HL-60/S4 treated with phorbol 12-myristate 13-acetate at 8.2 ng/mL for 4 days and 3 days (cell line): ENCODE results near the gene NUP93.

ENCODE experiments used
- in situ Hi-C: fragments of 300-500 bp; cut with MboI; formaldehyde crosslinking; loops from 2 replicates; pipeline ENCODE4 v1.15.0; 2022; ENCODE audit warnings: low sequenced_read_pairs

The NUP93 gene

DNA sequence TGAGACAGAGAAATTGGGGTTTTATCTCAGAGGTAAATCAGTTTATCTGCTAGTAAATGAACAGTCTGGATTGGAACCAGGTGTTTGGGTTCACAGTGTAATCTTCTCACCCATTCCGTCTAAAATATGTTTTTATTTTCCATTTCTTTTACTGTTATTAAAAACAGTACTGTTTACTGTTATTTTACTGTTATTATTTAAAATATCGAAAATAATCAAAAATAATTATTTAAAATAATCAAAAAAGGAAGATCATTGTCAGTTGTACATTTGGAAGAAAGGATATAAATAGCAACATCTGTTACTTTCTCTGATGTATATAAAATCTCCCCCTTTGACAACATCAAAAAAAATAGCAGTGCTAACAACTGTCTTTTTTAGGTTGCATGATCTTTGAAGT is 11.5 kb downstream of the NUP93 start:
- in situ Hi-C loops, result no loop called here

GRCh38 chr16:56742030-56742984 is 12.4 kb downstream of the NUP93 start:
- in situ Hi-C loops, result no loop called here

DNA sequence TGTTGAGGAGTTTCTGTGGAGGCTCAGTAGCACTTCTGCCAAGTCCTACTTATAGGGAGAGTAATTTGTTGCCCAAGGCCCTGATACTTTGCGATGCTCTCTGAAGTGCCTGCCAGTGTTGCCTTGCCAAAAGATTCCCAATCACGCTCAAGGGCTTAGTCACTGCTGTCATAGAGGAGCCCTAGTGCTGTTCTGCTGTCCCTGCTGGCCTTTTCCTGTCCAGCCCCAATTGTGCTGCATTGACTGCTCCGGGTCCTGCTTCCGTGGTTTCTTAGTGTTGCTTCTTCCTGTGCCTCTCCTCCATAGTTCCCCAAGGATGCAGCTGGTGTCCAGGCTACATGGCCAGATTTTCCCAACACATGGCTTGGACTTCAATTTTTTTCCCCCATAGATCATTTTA is 13.9 kb downstream of the NUP93 start:
- in situ Hi-C loops, result no loop called here

GRCh38 chr16:56744996-56745640 is 15.2 kb downstream of the NUP93 start:
- in situ Hi-C loops, result no loop called here

DNA sequence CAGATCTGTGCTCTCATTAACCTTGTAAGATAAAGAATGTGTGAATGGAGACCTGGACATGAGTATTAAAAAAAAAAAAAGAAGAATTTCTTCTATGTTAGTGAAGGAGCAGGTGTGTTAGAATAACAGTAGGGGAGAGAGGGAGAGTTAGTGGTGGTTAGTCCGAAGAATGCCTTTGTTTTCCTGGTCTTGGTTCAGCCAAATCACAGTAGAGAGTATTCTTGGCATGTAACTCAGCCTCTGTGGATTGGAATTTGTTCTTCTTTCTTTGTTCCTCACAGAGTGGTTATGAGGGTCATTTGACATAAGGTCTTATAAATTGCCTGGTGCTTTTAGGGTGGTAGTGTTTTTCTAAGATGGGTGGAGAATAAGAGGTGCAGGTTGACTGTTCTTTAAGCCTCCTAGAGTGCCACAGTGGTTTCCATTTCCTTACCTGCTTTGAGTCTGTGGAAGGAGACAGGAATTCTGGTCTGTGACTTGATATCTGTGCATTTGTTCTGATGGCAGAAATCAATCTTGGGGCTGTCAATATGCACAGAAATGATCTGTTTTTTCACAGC is 17.6 kb downstream of the NUP93 start:
- in situ Hi-C loops, result no loop called here

DNA sequence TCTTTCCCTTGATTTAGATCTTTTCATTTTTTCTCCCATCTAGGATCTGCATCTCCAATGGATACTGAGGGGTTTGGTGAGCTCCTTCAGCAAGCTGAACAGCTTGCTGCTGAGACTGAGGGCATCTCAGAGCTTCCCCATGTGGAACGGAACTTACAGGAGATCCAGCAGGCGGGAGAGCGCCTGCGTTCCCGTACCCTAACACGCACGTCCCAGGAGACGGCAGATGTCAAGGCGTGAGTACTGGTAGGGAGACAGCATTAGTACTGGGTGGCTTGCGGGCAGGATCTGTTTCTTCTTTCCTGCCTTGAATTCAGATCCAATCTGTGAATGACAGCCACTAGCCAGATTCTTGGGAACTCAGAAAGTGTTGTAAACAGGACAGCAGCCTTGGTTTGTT is 18.3 kb downstream of the NUP93 start:
- in situ Hi-C loops, result no loop called here

DNA sequence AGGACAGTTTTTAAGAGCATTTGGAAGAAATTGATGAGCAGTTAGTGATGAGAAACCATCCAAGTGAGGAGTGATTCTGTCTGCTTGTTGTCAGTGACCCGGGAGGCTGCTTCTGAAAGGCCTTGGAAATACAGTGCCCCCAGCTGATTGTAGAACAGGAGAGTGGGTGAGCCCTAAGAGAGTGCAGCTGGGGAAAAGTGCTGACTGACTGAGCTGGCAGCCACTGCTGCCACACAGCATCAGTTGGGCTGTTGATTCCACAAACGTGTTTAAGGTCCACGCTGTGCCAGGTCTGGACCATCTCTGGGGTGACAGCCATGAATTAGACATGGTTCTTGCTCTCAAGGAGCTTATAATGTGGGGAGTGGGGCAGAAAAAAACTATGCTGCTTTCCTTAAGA is 18.9 kb downstream of the NUP93 start:
- in situ Hi-C loops, result no loop called here

- in situ Hi-C loops, result no loop called here
Measured at GRCh38 chr16:56749672-56750491, 20.0 kb downstream of the NUP93 start.

- in situ Hi-C loops, result no loop called here
Measured at GRCh38 chr16:56753410-56753809, 23.5 kb downstream of the NUP93 start.

- in situ Hi-C loops, result no loop called here
Measured at GRCh38 chr16:56755038-56755437, 25.1 kb downstream of the NUP93 start.

DNA sequence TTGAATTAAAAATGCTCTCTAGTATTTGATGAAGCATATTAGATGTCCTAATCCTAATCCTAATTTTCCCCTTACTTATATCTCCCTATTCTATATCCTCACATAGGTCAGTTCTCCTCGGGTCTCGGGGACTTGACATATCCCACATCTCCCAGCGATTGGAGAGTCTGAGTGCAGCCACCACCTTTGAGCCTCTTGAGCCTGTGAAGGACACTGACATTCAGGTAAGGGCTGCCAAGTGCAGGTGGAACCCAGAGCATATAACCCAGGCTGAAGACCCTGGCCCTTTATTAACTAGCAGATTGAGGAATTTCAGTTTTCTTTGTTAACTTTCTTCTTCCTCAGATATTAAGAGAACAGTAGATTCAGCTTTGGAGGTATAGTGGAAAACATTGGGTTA is 28.5 kb downstream of the NUP93 start:
- in situ Hi-C loops, result no loop called here

DNA sequence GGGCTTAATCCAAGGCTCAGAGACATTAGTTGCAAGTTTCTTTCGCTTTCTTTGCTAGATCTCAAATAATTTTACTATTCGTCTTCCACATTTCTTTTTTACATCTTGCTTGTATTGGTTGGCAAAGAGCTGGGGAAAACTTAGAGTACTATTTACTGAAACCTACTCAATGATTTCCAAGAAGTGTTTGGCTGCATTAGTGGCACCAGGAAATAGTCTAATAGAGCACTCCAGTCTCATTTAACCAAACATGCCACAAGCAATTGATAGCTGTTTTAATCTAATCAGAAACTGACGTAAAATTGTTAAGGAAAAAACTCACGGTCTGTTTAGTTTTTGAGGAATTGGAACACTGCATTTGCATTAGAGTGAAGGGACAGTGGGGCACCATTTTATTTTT is 29.0 kb downstream of the NUP93 start:
- in situ Hi-C loops, result no loop called here

DNA sequence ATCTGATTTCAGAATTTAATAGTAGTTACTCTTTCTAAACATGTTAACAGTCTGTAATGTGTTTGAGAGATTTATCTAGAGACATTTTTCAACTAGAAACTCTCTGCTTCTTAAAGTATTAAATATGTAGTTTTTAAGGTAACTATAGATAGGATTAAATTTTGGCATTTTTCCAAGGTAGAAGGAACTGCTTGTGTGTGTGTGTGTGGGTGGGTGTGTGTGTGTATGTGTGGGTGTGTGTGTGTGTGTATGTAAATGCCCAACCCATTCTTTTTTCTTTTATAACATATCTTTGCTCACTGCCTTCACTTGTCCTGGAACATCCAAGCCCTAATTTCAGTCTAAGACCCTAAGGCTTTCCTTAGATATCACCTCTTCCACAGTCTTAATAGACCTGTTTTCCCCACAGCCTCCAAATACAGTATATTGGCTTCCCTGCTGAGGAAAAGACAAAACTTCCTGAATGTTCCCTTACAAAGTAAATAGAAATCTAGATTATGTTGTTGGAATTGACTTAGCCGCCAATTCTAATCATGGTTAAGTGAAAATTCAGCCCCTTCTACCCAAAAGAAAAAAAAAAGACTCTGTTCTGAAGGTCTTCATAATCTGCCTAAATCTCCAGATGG is 33.5 kb downstream of the NUP93 start:
- in situ Hi-C loops, result no loop called here

- in situ Hi-C loops, result no loop called here
Measured at GRCh38 chr16:56764835-56765234, 34.9 kb downstream of the NUP93 start.

- in situ Hi-C loops, result no loop called here
Measured at GRCh38 chr16:56765949-56766348, 36.0 kb downstream of the NUP93 start.

GRCh38 chr16:56767024-56767423 is 37.1 kb downstream of the NUP93 start:
- in situ Hi-C loops, result no loop called here

DNA sequence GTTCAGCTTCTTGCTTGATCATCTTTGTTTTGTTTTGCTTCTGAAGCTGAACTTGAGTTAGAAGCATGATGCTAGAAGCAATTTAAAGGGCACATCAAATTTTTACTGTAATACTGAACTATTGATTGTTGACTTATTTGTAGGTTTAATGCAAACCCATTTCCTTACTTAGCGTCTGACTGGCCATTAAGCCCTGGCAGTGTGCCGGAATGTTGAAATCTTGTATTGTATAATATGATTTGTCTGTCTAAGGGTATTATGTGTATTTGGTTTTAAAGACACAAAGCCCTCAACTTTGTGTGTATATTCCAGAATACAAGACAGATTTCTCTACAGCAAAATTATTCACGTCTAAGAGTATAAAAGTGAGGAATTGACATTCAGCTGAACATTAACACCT is 39.7 kb downstream of the NUP93 start:
- in situ Hi-C loops, result no loop called here

DNA sequence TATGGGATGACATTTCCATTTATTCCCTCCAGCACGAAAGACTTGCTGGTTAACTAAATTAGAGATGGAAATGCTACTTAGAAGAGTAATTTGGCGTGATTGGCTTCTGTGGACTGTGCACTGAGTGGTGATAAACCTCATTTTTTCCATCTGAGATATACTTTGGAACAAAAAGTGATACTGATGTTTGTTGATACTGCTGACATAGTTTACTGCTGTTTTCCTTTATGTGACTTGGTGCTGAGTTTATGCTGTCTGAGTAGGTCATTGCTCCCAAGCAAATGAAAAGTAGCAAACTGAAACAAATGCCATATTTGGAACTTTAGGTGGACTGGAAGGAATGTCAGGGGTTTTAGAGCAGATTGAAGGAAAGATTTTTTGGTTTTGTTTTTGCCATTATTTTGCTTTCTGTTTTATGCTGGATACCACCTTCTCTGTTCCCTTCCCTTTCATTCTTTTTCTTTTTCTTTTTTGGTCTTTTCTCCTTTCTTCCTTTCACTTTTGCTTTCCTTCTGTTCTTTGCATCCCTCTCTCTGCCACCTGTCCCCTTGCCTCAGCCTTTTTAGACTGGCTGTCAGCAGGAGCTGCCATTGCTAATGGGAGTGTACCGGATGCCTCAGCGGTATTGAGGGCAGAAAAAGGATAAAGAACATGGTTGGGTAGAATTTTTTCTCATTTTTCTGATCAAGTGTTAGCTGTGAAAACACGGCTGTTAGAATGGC is 41.8 kb downstream of the NUP93 start:
- in situ Hi-C loops, result no loop called here

DNA sequence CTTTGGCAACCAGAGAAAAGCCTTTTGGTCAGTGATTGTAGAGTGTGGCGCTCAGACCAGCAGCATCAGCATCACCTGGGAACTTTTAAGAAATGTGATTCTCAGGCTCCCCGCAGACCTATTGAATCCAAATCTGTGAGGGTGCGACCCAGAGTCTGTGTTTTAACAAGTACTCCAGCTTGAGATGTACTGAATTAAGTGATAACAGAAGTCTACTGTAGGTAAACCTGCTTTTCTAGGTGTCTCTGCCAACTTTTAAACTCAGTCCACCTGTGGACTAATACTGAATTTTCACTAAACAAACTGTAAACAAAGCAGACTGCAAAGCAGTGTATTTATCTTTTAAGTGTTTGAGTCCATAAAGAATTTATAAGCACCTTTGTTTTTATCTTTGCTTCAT is 43.6 kb downstream of the NUP93 start:
- in situ Hi-C loops, result no loop called here
